ENCODE results near the gene ATG12.
"Not testable (repeated sequence)": the region's sequence is repeated elsewhere in the genome, so short reads cannot be mapped to it uniquely, and the experiment has no call there.

The ATG12 gene

DNA sequence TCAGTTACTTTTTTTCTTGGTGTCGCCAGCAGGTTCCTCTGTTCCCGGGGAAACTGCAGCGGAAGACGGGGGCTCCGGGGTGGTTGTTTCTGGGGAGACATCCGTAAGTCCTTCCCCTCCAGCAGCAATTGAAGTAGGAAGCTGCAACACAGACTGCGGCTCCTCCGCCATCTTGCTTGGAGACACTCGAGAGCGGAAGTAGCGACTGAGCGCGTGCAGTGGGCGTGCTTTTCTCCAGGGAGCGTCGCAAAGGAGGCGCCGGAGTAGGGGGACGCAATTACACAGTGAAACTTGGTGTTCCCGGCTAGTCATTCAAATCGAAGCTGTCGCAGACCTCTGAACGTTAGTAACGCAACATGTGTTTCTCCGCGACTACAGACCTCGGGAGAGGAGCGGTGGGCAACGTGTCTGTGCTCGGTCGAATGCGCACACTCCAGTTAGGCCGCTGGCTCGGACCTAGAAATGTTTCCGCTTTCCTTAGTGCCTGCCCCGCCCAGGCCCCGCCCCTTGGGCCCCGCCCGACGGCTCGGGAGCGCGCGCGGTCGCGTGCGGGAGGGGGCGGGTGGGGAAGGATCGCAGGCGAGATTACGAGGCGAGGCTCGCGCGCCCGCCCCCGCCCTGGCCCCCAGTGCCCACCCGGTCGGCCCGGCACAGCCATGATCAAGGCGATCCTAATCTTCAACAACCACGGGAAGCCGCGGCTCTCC, at the start of gene ATG12, which contains the start of gene AP3S1:
ATG12 (minus strand) TSS at position 184 of the 707 bp plus-strand sequence; CDS start at position 171, 13 bp downstream.
AP3S1 (plus strand) TSS at position 554 of the 707 bp plus-strand sequence; CDS start at position 657, 103 bp downstream.
- DNase-seq: peak; percentile 90

DNA sequence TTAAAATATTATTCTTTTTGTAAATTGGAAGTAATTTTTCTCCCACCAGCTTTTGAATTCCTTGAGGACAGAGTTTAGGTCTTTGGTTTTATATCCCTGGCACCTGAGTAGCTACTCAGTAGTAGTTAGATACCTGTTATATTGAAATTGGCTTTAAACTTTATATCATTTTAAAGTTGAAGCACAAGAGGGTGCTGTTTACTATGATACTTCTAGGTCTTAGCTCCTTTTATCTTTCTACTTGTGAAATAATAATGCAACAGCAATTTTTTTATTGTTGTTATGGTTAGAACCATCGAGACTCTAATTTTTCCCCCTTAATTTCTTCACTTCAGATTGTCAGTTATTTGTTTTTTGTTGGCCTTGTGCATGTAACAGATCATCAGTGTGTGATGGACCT, 46.7 kb upstream of the ATG12 start:
- no peak for DNase-seq

DNA sequence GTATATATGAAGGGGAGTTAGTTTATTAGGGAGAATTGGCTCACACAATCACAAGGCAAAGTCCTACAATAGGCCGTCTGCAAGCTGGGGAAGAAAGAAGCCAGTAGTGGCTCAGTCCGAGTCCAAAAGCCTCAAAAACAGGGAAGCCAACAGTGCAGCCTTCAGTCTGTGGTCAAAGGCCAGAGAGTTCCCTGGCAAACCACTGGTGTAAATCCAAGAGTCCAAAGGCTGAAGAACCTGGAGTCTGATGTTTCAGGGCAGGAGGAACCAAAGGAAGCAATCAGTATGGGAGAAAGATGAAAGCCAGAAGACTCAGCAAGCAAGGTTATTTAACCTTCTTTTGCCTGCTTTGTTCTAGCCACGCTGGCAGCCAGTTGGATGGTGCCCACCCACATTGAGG, 43.8 kb upstream of the ATG12 start:
- not testable (repeated sequence) for DNase-seq

DNA sequence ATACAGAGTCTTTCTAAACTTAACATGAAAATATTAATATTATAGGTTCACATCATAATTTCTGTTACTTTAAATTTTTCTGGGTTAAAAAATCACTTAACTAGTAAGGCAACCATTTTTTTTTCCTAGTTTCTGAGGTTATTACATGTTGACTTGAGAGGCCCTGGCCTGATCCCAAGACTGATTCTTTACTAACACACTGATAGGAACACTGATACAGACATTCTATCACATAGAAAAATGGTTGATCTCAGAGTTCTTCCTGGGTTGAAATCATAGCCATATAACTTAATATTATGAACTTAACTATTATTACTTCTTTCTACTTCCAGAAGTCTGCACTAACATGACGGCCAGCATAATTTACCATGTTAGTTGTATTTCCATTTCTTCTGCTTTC, 43.3 kb upstream of the ATG12 start:
- no peak for DNase-seq

DNA sequence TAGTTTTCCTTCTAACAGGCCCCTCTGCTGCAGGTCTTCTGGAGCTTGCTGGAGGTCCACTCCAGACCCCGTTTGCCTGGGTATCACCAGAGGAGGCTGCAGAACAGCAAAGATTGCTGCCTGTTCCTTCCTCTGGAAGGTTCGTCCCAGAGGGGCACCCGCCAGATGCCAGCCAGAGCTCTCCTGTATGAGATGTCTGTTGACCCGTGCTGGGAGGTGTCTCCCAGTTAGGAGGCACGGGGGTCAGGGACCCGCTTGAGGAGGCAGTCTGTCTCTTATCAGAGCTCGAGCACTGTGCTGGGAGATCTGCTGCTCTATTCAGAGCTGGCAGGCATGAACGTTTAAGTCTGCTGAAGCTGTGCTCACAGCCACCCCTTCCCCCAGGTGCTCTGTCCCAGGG, 41.1 kb upstream of the ATG12 start:
- not testable (repeated sequence) for DNase-seq

DNA sequence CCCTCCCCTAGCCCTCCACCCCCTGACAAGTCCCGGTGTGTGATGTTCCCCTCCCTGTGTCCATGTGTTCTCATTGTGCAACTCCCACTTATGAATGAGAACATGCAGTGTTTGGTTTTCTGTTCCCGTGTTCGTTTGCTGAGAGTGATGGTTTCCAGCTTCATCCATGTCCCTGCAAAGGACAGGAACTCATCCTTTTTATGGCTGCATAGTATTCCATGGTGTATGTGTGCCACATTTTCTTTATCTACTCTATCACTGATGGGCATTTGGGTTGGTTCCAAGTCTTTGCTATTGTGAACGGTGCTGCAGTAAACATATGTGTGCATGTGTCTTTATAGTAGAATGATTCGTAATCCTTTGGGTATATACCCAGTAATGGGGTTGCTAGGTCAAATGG, 36.0 kb upstream of the ATG12 start:
- DNase-seq: not testable (repeated sequence)

DNA sequence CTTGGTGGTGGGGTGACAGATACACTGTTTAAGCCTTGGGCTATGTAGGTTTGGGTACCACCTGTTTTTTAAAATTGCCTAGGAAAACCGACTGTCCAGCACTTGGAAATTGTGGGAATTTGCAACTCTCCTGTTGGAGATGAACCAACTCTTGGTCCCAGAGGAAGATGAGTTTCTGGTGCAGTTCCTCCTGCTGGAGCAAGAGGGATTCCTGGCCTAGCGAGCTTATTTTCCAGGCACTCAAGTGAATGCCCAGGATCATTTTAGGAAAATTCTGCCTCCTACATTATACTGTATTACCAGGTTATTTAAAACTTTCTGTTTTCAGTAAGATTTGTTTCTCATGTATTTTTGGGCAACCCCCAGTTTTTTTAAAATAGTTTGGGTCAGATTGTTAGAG, 34.1 kb upstream of the ATG12 start:
- DNase-seq: no peak

DNA sequence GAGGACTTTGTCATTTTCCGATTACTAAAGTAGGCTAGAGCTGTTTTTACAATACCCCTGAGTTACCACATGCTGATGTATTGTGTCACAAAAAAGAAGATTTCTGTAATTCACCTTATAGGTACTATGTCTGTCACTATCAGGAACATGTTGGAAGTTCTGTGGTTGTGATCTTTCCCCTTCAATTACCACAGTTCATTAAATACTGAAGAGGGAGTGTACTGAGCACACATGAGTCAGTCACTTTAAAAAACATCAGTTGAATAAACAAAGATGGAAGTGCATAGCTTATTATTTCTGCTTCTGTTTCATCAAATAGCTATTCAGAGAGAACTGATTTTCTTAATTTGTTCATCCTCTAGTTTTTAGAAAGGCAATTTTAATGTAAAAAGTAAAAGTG, 32.0 kb upstream of the ATG12 start:
- DNase-seq: no peak

DNA sequence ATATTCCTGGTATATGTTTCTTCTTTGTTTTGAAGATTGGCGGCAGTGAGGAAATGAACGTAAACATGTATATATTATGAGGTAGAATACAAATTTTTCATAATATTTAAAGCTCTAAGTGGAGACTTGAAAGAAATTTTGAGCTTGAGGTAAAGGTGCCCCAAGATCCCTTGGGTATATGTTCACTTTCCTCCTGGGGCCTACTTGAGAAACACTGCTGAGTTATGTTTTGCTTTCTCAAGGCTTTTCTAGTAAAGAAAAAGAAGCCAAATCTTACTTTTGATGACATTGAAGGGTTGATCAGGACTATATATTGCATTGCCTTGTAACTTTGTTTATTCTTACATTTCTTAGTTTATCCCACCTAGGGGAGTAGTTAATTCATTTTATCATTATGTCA, 31.1 kb upstream of the ATG12 start:
- no peak for DNase-seq

DNA sequence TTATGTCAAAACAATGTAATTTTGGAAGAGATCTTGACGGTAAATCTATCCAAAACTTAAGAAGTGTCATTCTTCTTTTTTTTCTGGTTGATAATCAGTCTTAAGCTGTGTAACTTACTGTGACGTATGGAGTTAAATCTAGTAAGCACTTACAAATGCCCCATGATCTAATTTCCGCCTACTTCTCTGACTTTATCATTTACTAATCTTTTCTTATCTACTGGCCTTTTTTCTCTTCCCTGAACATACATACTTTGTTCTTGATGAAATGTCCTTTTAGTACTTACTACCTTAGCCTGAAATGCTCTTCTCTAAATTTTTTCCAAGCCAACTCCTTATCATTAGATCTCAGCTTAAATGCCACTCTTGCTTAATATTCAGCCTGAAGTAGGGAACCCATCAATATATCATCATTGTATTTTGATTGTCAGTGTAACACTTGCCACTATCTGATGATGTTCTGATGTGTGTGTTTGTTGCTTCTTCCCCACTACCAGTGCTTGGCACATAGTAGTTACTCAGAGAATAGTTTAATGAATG, 28.0 kb upstream of the ATG12 start:
- DNase-seq: no peak

DNA sequence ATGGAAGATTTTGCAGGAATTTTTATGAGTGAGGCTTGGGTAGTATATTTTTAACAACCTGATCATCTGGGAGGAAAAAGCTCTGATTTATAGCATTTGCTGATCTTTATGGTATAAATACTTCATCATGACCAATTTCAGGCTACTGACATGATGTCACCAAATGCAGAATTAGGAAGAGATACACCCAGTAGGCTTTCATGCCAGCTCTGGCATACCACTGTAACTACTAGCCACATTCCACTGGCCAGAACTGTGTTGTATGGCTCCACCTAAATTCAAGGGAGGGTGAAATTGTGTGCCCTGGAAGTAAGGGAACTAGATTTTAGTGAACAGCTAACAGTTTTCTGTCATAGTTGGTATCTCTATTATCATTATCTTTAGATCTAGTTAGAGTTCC, 18.0 kb upstream of the ATG12 start:
- DNase-seq: no peak

DNA sequence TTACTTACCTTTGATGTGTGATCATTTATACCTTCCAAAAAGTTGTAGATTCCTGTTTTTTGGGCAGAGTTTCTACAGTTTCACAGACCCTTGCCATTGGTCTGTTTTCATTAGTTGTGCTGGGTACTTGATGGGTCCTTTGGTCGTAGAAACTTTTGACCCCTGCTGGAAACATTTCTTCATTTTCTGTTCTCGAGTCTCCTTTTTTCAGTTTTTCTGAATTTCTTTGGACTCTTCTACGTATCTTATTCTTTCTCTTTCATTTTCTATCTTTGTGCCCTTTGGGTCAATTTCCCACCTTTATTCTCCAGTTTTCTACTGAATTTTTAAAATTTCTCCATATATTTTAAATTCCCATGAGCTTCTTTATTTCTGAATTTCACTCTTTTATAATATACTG, 17.0 kb upstream of the ATG12 start:
- no peak for DNase-seq

DNA sequence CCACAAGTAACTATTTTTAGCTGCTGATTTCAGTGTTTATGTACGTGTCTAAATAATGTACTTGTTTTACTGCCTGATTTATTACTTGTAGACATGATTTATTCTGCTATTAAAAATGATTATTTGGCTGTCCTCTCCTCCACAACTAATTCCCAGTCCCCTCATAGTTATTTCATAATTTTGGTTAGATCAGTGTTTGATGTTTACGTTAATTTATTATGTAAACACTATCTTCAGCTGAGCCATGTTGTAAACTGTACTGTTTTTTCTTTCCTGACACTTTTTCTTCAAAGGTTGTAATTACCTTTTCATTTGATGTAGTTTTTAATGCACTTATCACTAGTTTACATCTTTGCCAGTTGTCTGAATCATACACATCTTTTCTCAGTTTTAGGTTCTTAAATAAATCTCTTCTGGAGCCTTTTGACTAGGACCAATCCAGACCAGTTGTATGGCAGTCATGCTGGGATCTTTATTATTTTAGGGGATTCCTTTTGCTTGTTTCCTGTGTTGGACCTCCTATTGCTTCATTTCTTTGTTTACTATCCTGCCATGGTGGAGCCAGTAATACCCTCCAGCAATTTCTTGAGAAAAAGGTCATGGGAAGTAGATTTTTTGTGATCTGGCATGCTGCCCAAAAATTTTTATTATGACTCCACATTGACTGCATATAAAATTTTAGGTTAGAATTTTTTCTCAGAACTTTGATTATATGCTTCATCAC, 16.4 kb upstream of the ATG12 start:
- DNase-seq: peak; percentile 18

DNA sequence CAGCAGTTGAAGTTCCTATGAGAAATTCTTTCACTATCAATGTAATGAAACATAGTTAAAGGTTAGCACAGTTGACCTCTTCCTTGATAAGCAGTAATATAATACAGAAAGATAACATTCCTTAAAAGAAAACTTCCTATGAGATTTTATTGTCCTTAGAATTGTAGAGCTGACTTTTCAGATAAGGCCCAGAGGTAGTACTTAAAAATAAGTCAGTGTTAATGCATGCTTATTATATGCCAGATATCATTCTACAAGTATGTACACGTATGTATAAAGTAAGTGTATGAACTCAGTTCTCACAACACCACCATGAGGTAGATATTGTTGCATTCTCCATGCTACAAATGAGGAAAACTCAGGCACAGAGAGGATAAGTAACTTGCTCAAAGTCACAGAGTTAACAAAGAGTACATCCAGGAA, 15.7 kb upstream of the ATG12 start:
- DNase-seq: no peak

DNA sequence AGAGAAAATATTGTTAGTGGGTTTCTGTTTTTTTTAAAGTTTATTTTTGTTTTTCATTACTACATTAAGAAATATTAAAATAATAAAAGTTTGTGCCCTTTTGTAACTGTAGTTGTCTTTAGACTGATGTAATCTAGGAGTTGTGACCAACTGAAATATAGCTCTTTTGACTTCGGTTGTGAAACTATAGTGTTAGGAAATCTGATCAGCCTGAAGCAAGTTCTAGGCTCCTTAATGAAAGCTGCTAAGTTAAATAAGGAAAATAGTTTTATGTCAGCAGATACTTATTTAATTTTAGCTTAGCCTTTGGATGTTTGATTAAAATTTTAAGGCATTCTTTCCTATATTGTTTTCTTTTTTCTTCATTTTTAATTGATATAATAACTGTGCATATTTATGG, 14.6 kb upstream of the ATG12 start:
- no peak for DNase-seq

DNA sequence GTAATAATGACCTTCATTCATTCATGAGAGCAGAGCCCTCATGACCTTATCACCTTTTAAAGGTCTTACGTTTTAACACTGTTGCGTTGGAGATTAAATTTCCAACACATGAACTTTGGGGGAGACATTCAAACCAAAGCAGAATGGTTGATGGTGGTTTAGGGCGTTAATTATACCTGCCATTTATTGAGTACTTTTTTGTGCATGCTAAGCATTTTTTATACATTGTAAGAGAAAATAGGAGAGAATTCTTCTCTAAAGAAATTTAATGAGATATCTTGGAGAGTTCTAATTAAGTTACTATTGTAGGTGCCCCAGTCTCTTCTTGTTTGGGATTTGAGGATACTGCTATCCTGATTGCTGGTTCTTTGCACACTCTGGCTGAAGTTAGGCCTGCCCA, 12.8 kb upstream of the ATG12 start:
- DNase-seq: no peak

DNA sequence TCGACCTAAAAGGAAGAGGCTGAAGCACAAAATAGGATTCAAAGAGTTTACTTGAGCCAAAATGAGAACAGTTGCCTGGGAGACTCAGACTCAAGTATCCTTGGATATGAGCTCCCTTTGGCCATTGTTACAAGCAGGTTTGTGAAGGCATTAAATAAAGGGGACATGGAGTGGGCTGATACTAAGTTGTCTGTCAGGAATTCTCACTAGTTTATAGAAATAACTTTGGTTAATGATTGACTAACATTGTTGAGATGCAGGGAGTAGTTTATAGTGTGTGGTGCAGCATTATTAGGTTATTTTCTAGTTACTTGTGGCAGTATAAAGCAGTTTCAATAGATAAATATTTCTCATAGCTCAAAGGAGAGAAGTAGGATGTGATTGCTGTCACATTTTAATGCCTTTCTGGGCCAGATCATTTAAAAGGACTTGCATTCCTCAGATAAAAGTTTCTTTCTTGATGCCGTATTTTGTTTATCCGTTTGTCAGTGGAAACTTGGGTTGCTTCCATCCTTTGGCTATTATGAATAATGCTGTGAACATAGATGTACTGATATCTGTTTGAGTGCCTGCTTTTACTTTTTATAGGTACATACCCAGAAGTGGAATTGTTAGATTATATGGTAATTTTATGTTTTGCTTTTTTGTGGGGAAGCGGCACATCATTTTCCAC, 9.5 kb upstream of the ATG12 start:
- no peak for DNase-seq

DNA sequence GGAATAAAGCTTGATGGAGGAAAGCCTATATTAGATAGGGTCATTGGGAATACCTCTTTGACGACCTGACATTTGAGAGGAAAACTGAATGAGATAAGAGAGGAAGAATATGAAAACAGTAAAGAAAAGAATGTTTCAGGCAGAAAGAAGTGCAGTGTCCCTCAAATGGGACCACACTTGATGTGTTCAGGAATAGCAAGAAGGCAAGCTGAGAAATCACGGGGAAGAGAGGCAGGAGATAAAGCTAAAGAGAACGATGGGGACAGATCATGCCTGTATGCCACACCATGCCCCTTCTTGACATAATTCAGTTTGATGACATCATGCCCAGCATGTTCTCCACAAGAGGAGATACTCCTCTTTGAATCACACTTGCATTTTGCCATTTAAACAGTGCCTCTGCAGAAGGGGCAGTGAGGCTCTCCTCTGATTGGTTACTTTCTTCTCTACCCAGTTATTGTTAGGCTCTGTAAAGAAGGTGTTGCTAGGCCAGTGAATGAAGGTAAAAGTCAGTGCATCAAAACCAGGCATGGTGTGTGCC, 8.0 kb upstream of the ATG12 start:
- DNase-seq: no peak

DNA sequence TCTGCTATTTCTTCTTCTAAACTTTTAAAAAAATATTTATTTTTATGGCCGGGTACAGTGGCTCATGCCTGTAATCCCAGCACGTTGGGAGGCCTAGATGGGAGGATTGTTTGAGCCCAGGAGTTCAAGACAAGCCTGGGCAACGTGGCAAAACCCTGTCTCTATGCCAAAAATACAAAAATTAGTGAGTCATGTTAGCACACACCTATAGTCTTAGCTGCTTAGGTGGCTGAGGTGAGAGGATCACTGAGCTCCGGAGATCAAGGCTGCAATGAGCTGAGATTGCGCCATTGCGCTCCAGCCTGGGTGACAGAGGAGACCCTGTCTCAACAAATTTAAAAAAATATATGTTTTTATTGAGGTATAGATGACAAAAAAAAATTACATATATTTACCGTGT, 5.9 kb upstream of the ATG12 start:
- no peak for DNase-seq

DNA sequence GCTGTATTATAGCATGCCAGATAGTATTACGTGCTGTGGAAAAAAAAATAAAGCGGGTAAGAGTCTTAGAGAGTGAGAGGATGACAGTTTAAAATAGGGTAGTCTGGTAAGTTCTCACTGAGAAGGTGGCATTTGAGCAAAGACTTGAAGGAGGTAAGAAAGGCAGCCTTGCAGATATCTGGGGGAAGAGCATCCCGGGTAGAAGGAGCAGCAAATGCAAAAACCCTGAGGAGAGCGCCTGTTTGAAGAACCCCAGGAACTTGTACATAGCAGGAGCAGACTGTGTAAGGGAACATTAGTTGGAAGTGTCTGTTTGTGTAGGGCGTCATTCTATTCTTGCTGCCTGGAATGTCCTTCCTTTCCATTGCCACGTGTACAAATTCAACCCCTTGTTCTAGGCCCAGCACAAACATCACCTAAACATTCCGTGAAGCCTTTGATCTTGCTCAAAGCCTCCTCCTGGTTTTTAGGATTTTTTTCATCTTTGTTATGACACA, 3.0 kb upstream of the ATG12 start:
- DNase-seq: no peak

DNA sequence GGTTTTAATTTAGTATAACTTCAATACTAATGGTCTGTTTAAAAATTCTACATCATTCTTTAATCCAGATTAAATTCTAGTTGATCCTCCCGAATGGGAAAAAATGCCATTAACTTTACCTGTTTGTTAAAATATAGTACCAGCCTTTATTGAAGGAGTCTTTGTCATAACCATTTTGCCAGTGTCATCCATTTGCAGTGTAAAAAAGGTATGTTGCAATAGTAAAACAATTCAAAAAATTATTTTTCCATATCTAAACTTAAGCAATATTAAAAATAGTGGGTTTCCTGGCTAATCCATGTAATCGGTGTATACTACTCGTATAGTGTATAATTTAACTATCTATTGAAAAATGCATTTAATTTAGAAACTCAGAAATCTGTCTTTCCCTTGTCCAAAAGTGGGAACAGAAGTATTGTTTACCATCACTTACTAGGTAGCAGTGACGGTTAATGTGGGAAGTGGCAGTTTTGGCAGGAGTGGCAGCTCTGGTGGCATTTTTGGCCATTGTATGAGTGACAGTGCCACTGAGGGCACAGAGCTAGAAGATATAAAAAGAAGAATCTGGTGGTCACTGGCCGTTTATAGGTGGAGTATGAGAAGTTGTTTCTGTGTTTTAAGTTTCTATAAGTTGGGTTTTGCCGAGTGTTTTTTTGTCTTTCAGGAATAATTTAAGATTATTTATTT, 2.2 kb upstream of the ATG12 start:
- DNase-seq: no peak

DNA sequence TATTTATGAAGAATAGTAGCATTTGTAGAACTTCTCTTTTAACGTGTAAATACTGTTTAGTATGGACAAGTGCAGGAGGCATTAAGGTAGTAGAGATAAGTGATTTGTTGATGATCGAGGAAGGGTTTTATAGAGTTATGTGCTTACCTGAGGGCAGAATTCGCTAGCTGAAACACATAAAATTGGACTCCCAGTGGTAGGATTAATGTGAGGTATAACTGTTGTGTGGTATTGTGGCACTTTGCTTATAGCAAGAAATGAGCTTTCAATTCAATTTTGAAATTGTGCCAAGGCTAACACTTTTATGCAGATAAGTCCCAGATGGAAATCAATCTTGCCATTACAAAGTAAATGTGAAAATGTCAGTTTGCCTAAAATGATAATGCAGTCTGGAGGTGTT, 1.6 kb upstream of the ATG12 start:
- no peak for DNase-seq

Data from CD4-positive, alpha-beta T cell treated with Interleukin-4 for 4 hours (primary cell).